PC-3 (cell line): ENCODE results near the gene CHN1.

Experiments
- CTCF ChIP-seq: fragments of 300-600 bp; sonication (generic); conservative IDR thresholded peaks from 2 replicates; pipeline ENCODE4 v1.5.1; 2017; ENCODE audit warnings: antibody characterized with exemption, low read depth, mild to moderate bottlenecking, low read length
- EZH2 ChIP-seq: fragments of 300-600 bp; sonication (generic); IDR thresholded peaks from one replicate; pipeline ENCODE4 v1.6.1; 2017; ENCODE audit warnings: antibody characterized with exemption, mild to moderate bottlenecking, low read length; ENCODE audit not compliant: unreplicated experiment

GRCh38 chr2:175035806-175036205 lies 30.6 kb upstream of the CHN1 start:
- no peak for TF ChIP-seq CTCF
- no peak for TF ChIP-seq EZH2
